ENCODE data around the gene OAF. TPM values are rescaled to one million over a fixed set of nuclear protein-coding genes. Genes with fewer than 3 reads are reported as not detected.

Gene OAF
- polyA plus RNA-seq (2013): 14.3 TPM

- WGBS (ENCODE audit: insufficient coverage): 0% methylated on average over 61 of the region's 108 CpGs
- H3K4me1 ChIP-seq (ENCODE audit: control extremely low read depth in 1 of 4, control insufficient read depth in 4 of 4, insufficient read depth in 4 of 4, low read length in 3 of 4): peaks cover 4 to 49% (median 37%) of the 10 kb centered on the region in 4 experiments
- ChIA-PET CTCF (interaction anchor here (2.9 to 17.7 kb wide), 2 partner anchors 14 to 16 kb away, joined by 7 to 182 read pairs; no protein-coding TSS in a partner anchor), POLR2A (no interaction called here)
- H3K36me3 ChIP-seq (ENCODE audit: control insufficient read depth in 4 of 4, insufficient read depth in 4 of 4, low read length in 3 of 4): peaks cover 0 to 17% (median 6%) of the 10 kb centered on the region in 4 experiments
- peak within 1 kb of the TSS in 1 of 2 experiments; percentile 58 for H3K27ac ChIP-seq (ENCODE audit: insufficient read depth in 1 of 2, low read depth in 1 of 2, low read length in 2 of 2, poor library complexity in 1 of 2, severe bottlenecking in 2 of 2)
- DNase-seq: peak; percentile 85 to 95 (median 94)
- H3K27me3 ChIP-seq (replicated peaks in 2 of 5; ENCODE audit: control insufficient read depth in 4 of 5, insufficient read depth in 5 of 5, low read length in 4 of 5): no peaks in the 10 kb centered on the region
- H3K4me3 ChIP-seq (ENCODE audit: control insufficient read depth in 1 of 7, extremely low read depth in 1 of 7, insufficient read depth in 4 of 7, low read depth in 2 of 7, low read length in 6 of 7): peak within 1 kb of the TSS; percentile 48 to 90 (median 85)
- H3K9me3 ChIP-seq (ENCODE audit: control extremely low read depth in 1 of 5, control insufficient read depth in 4 of 5, insufficient read depth in 2 of 5, low read depth in 1 of 5, low read length in 4 of 5): no peaks in the 10 kb centered on the region
These were observed at the start of gene OAF for GRCh38 chr11:120210626-120211521. TSS of gene OAF (plus strand) at chr11:120211032. CDS start at chr11:120211280, 248 bp downstream.

- ChIA-PET CTCF (interaction anchor here (1.1 to 14.9 kb wide), 6 partner anchors 27 to 155 kb away, joined by 3 to 326 read pairs (median 3); no protein-coding TSS in a partner anchor), POLR2A (no interaction called here)
- peaks cover 6 to 51% (median 25%) of the 10 kb centered on the region in 5 experiments for H3K27me3 ChIP-seq (replicated peaks in 2 of 5; ENCODE audit: control insufficient read depth in 4 of 5, insufficient read depth in 5 of 5, low read length in 4 of 5)
These were observed 43.2 kb upstream of the OAF start for GRCh38 chr11:120167659-120168058.

GRCh38 chr11:120168108-120168959 is 42.5 kb upstream of the OAF start:
- POLR2A ChIA-PET: no interaction called here
- H3K27me3 ChIP-seq (replicated peaks in 2 of 5; ENCODE audit: control insufficient read depth in 4 of 5, insufficient read depth in 5 of 5, low read length in 4 of 5): peaks cover 6 to 51% (median 25%) of the 10 kb centered on the region in 5 experiments

More at GRCh38 chr11:120167659-120168058, 43.2 kb upstream of the OAF start:
- peaks cover 2 to 6% (median 6%) of the 10 kb centered on the region in 5 experiments for H3K9me3 ChIP-seq (ENCODE audit: control extremely low read depth in 1 of 5, control insufficient read depth in 4 of 5, insufficient read depth in 2 of 5, low read depth in 1 of 5, low read length in 4 of 5)
- H3K36me3 ChIP-seq (ENCODE audit: control insufficient read depth in 4 of 4, insufficient read depth in 4 of 4, low read length in 3 of 4): no peaks in the 10 kb centered on the region
- DNase-seq: no peak
- 86% methylated on average over 10 of the region's 11 CpGs for WGBS (ENCODE audit: insufficient coverage)
- H3K4me3 ChIP-seq (ENCODE audit: control insufficient read depth in 1 of 7, extremely low read depth in 1 of 7, insufficient read depth in 4 of 7, low read depth in 2 of 7, low read length in 6 of 7): no peak overlapping the region
- no peak overlapping the region for H3K27ac ChIP-seq (ENCODE audit: insufficient read depth in 1 of 2, low read depth in 1 of 2, low read length in 2 of 2, poor library complexity in 1 of 2, severe bottlenecking in 2 of 2)
- H3K4me1 ChIP-seq (ENCODE audit: control extremely low read depth in 1 of 4, control insufficient read depth in 4 of 4, insufficient read depth in 4 of 4, low read length in 3 of 4): peaks cover 0 to 22% (median 18%) of the 10 kb centered on the region in 4 experiments

GRCh38 chr11:120168960-120169681 is 41.7 kb upstream of the OAF start:
- Histone ChIP-seq H3K36me3 (ENCODE audit: control insufficient read depth in 4 of 4, insufficient read depth in 4 of 4, low read length in 3 of 4) (no peaks in the 10 kb centered on the region), H3K9me3 (ENCODE audit: control extremely low read depth in 1 of 5, control insufficient read depth in 4 of 5, insufficient read depth in 2 of 5, low read depth in 1 of 5, low read length in 4 of 5) (peaks cover 2 to 6% (median 6%) of the 10 kb centered on the region in 5 experiments), H3K27me3 (replicated peaks in 2 of 5; ENCODE audit: control insufficient read depth in 4 of 5, insufficient read depth in 5 of 5, low read length in 4 of 5) (peaks cover 6 to 51% (median 25%) of the 10 kb centered on the region in 5 experiments), H3K4me3 (ENCODE audit: control insufficient read depth in 1 of 7, extremely low read depth in 1 of 7, insufficient read depth in 4 of 7, low read depth in 2 of 7, low read length in 6 of 7) (peak overlapping the region; percentile 36 to 75 (median 57)), H3K4me1 (ENCODE audit: control extremely low read depth in 1 of 4, control insufficient read depth in 4 of 4, insufficient read depth in 4 of 4, low read length in 3 of 4) (peaks cover 0 to 26% (median 23%) of the 10 kb centered on the region in 4 experiments), H3K27ac (ENCODE audit: insufficient read depth in 1 of 2, low read depth in 1 of 2, low read length in 2 of 2, poor library complexity in 1 of 2, severe bottlenecking in 2 of 2) (no peak overlapping the region)
- ChIA-PET POLR2A (no interaction called here), CTCF (interaction anchor here (0.7 to 14.9 kb wide), 10 partner anchors 9 to 132 kb away, joined by 3 to 326 read pairs (median 4); no protein-coding TSS in a partner anchor)
- WGBS (ENCODE audit: insufficient coverage): under 1% methylated on average over 67 of the region's 71 CpGs
- peak; percentile 59 to 85 (median 79) for DNase-seq

More at GRCh38 chr11:120168108-120168959, 42.5 kb upstream of the OAF start:
- CTCF ChIA-PET: interaction anchor here (0.7 to 14.9 kb wide), 11 partner anchors 9 to 155 kb away, joined by 3 to 326 read pairs (median 3); no protein-coding TSS in a partner anchor
- Histone ChIP-seq H3K9me3 (ENCODE audit: control extremely low read depth in 1 of 5, control insufficient read depth in 4 of 5, insufficient read depth in 2 of 5, low read depth in 1 of 5, low read length in 4 of 5) (peaks cover 2 to 6% (median 6%) of the 10 kb centered on the region in 5 experiments), H3K4me1 (ENCODE audit: control extremely low read depth in 1 of 4, control insufficient read depth in 4 of 4, insufficient read depth in 4 of 4, low read length in 3 of 4) (peaks cover 0 to 26% (median 23%) of the 10 kb centered on the region in 4 experiments), H3K36me3 (ENCODE audit: control insufficient read depth in 4 of 4, insufficient read depth in 4 of 4, low read length in 3 of 4) (no peaks in the 10 kb centered on the region), H3K27ac (ENCODE audit: insufficient read depth in 1 of 2, low read depth in 1 of 2, low read length in 2 of 2, poor library complexity in 1 of 2, severe bottlenecking in 2 of 2) (no peak overlapping the region), H3K4me3 (ENCODE audit: control insufficient read depth in 1 of 7, extremely low read depth in 1 of 7, insufficient read depth in 4 of 7, low read depth in 2 of 7, low read length in 6 of 7) (peak overlapping the region; percentile 36 to 75 (median 57))
- no peak for DNase-seq
- WGBS (ENCODE audit: insufficient coverage): 37% methylated on average over 30 of the region's 35 CpGs

- no peaks in the 10 kb centered on the region for H3K36me3 ChIP-seq (ENCODE audit: control insufficient read depth in 4 of 4, insufficient read depth in 4 of 4, low read length in 3 of 4)
- H3K4me1 ChIP-seq (ENCODE audit: control extremely low read depth in 1 of 4, control insufficient read depth in 4 of 4, insufficient read depth in 4 of 4, low read length in 3 of 4): peaks cover 0 to 27% (median 26%) of the 10 kb centered on the region in 4 experiments
- 54% methylated on average over 23 of the region's 27 CpGs for WGBS (ENCODE audit: insufficient coverage)
- H3K4me3 ChIP-seq (ENCODE audit: control insufficient read depth in 1 of 7, extremely low read depth in 1 of 7, insufficient read depth in 4 of 7, low read depth in 2 of 7, low read length in 6 of 7): peak overlapping the region in 1 of 7 experiments; percentile 73
- H3K27me3 ChIP-seq (replicated peaks in 2 of 5; ENCODE audit: control insufficient read depth in 4 of 5, insufficient read depth in 5 of 5, low read length in 4 of 5): peaks cover 6 to 51% (median 25%) of the 10 kb centered on the region in 5 experiments
- ChIA-PET POLR2A (no interaction called here), CTCF (interaction anchor here (1.4 to 14.9 kb wide), 6 partner anchors 11 to 475 kb away, joined by 4 to 326 read pairs (median 12); no protein-coding TSS in a partner anchor)
- peak in 2 of 3 donors; percentile 12 to 19 for DNase-seq
- peaks cover 0 to 6% (median 3%) of the 10 kb centered on the region in 5 experiments for H3K9me3 ChIP-seq (ENCODE audit: control extremely low read depth in 1 of 5, control insufficient read depth in 4 of 5, insufficient read depth in 2 of 5, low read depth in 1 of 5, low read length in 4 of 5)
- H3K27ac ChIP-seq (ENCODE audit: insufficient read depth in 1 of 2, low read depth in 1 of 2, low read length in 2 of 2, poor library complexity in 1 of 2, severe bottlenecking in 2 of 2): no peak overlapping the region
These were observed 40.7 kb upstream of the OAF start for GRCh38 chr11:120169981-120170698.

All from common myeloid progenitor, CD34-positive (primary cell).